ENCODE data around the gene GXYLT2. TPM values are rescaled to one million over a fixed set of nuclear protein-coding genes. Genes with fewer than 3 reads are reported as not detected.

The GXYLT2 gene
- total RNA-seq, 1 experiment from 2014 or later = 4.8 TPM

DNA sequence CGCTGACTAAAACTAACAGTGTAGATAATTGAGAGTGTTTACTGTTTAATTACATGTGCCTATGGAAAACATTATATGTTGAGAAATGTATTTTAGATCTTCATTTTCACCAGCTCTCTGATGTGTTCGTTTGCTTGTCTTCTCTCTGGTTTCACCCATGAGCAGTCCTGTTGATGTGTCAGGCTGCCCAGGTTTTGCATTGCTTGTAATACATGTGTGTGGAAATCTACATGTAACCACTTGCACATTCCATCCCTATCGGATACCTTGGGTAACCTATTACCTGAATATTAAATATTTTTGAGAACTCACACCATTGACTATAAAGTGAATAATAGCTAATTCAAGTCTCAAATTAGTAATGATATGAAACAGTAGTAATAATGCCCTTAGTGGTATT, 121.9 kb downstream of the GXYLT2 start:
- Mint-ChIP-seq H3K4me3 (ENCODE audit: unreplicated experiment) (no peak overlapping the region), H3K4me1 (ENCODE audit: low read depth, unreplicated experiment) (peaks cover 22% of the 10 kb centered on the region), H3K36me3 (ENCODE audit: insufficient read depth, unreplicated experiment) (peaks cover 86% of the 10 kb centered on the region), H3K27me3 (ENCODE audit: insufficient read depth, unreplicated experiment) (no peaks in the 10 kb centered on the region), H3K27ac (ENCODE audit: unreplicated experiment) (no peak overlapping the region), H3K9me3 (ENCODE audit: unreplicated experiment) (no peaks in the 10 kb centered on the region)
- no peaks in the 10 kb centered on the region for H3K4me1 ChIP-seq
- H3K9me3 ChIP-seq = no peaks in the 10 kb centered on the region
- H3K27me3 ChIP-seq (replicated peaks; ENCODE audit: control insufficient read depth, insufficient read depth, low read length) = no peaks in the 10 kb centered on the region
- ChIA-PET CTCF (no interaction called here), POLR2A (no interaction called here)
- H3K36me3 ChIP-seq (ENCODE audit: control insufficient read depth, insufficient read depth, low read length) = no peaks in the 10 kb centered on the region
- TF ChIP-seq, protein P1, sequence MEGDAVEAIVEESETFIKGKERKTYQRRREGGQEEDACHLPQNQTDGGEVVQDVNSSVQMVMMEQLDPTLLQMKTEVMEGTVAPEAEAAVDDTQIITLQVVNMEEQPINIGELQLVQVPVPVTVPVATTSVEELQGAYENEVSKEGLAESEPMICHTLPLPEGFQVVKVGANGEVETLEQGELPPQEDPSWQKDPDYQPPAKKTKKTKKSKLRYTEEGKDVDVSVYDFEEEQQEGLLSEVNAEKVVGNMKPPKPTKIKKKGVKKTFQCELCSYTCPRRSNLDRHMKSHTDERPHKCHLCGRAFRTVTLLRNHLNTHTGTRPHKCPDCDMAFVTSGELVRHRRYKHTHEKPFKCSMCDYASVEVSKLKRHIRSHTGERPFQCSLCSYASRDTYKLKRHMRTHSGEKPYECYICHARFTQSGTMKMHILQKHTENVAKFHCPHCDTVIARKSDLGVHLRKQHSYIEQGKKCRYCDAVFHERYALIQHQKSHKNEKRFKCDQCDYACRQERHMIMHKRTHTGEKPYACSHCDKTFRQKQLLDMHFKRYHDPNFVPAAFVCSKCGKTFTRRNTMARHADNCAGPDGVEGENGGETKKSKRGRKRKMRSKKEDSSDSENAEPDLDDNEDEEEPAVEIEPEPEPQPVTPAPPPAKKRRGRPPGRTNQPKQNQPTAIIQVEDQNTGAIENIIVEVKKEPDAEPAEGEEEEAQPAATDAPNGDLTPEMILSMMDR (IDR thresholded peaks at IDR 0.05; ENCODE audit: insufficient read depth in 1 of 2, low read depth in 1 of 2, low read length in 1 of 2, severe bottlenecking in 1 of 2, unreplicated experiment in 1 of 2) = no peak
- DNase-seq = no peak
- no TSS peak for BruUV-seq (replicated peaks)
- intact Hi-C loops (cut with micrococcal nuclease; ENCODE audit: unreplicated experiment) = no loop called here
- H3K4me3 ChIP-seq (ENCODE audit: low read depth, low read length) = no peak overlapping the region

DNA sequence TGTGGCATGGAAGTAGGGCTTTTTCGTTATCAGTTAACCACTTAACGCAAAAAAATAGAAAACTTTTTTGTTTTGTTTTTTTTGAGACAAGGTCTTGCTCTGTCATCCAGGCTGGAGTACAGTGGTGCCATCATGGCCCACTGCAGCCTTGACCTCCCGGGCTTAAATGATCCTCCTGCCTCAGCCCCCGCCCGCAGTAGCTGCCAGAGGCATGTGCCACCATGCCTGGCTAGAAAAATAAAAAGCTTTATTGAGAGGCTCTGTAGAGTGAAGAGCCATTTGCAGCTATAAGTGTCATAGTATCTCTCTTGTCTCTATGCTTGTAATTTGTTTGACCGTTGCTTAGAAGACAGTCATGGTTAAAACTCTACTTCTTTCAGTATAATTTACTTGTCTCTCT, 122.3 kb downstream of the GXYLT2 start:
- H3K36me3 ChIP-seq (ENCODE audit: control insufficient read depth, insufficient read depth, low read length) = no peaks in the 10 kb centered on the region
- POLR2A ChIA-PET = no interaction called here
- Mint-ChIP-seq H3K36me3 (ENCODE audit: insufficient read depth, unreplicated experiment) (peaks cover 86% of the 10 kb centered on the region), H3K4me3 (ENCODE audit: unreplicated experiment) (no peak overlapping the region), H3K9me3 (ENCODE audit: unreplicated experiment) (no peaks in the 10 kb centered on the region), H3K27ac (ENCODE audit: unreplicated experiment) (no peak overlapping the region), H3K27me3 (ENCODE audit: insufficient read depth, unreplicated experiment) (no peaks in the 10 kb centered on the region), H3K4me1 (ENCODE audit: low read depth, unreplicated experiment) (peaks cover 22% of the 10 kb centered on the region)
- intact Hi-C loops (cut with micrococcal nuclease; ENCODE audit: unreplicated experiment) = no loop called here
- no TSS peak for BruUV-seq (replicated peaks)
- H3K4me1 ChIP-seq = no peaks in the 10 kb centered on the region
- no peak overlapping the region for H3K4me3 ChIP-seq (ENCODE audit: low read depth, low read length)
- no peak for DNase-seq
- TF ChIP-seq, protein P1 (IDR thresholded peaks at IDR 0.05; ENCODE audit: insufficient read depth in 1 of 2, low read depth in 1 of 2, low read length in 1 of 2, severe bottlenecking in 1 of 2, unreplicated experiment in 1 of 2) = no peak
- no peaks in the 10 kb centered on the region for H3K27me3 ChIP-seq (replicated peaks; ENCODE audit: control insufficient read depth, insufficient read depth, low read length)
- H3K9me3 ChIP-seq = no peaks in the 10 kb centered on the region
- CTCF ChIA-PET = no interaction called here

DNA sequence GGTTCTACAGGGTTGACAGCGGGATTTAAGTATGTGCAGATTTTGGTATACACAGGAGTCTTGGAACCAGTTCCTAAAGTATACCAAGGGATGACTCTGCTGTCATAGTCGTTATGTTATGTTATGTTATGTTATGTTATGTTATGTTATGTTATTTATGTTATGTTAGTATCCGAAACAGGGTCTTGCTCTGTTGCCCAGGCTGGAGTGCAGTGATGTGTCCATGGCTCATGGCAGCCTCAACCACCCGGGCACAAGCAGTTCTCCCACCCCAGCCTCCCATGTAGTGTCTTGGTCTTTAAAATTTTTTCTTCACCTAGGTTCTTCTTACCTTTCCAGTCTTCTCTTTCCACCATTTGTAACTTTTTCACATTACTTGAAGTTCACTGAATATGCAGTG, 130.5 kb downstream of the GXYLT2 start:
- POLR2A ChIA-PET = no interaction called here
- intact Hi-C loops (cut with micrococcal nuclease; ENCODE audit: unreplicated experiment) = no loop called here

More for the DNA sequence above, 130.5 kb downstream of the GXYLT2 start:
- no peaks in the 10 kb centered on the region for H3K9me3 ChIP-seq
- CTCF ChIA-PET = no interaction called here
- Mint-ChIP-seq H3K36me3 (ENCODE audit: insufficient read depth, unreplicated experiment) (peaks cover 52% of the 10 kb centered on the region), H3K4me1 (ENCODE audit: low read depth, unreplicated experiment) (peaks cover 7% of the 10 kb centered on the region), H3K4me3 (ENCODE audit: unreplicated experiment) (no peak overlapping the region), H3K9me3 (ENCODE audit: unreplicated experiment) (no peaks in the 10 kb centered on the region), H3K27me3 (ENCODE audit: insufficient read depth, unreplicated experiment) (no peaks in the 10 kb centered on the region), H3K27ac (ENCODE audit: unreplicated experiment) (no peak overlapping the region)
- no TSS peak for BruUV-seq (replicated peaks)
- H3K4me3 ChIP-seq (ENCODE audit: low read depth, low read length) = no peak overlapping the region
- H3K27me3 ChIP-seq (replicated peaks; ENCODE audit: control insufficient read depth, insufficient read depth, low read length) = no peaks in the 10 kb centered on the region
- H3K4me1 ChIP-seq = peaks cover 17% of the 10 kb centered on the region
- no peak for DNase-seq
- TF ChIP-seq, protein P1 (IDR thresholded peaks at IDR 0.05; ENCODE audit: insufficient read depth in 1 of 2, low read depth in 1 of 2, low read length in 1 of 2, severe bottlenecking in 1 of 2, unreplicated experiment in 1 of 2) = no peak
- H3K36me3 ChIP-seq (ENCODE audit: control insufficient read depth, insufficient read depth, low read length) = no peaks in the 10 kb centered on the region

Data from Caco-2 (cell line).